ENCODE data around the gene MAN1C1.

DNA sequence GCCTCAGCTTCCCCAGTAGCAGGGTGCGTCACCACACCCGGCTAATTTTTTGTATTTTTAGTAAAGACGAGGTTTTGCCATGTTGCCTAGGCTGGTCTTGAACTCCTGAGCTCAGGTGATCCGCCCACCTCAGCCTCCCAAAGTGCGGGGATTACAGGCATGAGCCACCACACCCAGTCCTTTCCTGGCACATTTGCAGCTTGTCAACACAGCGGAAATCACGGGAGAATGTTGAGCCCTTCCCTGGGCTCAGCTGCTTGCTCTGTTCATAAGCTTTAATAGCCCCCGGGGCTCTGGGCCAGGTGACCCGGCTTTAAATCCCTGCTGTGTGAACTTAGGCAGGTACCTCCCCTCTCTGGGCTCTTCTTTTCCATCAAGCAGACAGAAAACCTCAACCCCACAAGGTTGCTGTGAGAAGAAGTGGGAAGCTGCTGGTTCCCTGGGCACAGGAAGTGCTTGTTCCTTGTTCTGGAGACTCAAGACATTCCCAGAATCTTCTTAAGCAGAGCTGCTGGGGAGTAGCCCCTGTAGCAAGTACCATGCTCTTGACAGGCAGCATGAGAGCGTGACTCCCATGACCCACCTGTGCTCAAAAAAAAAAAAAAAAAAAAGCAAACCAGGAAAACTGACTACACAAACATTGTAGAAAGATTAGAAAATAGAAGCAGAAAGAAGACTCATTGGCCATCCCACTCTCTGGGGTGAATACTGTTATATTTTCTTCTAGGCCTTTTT is 168.9 kb downstream of the MAN1C1 start:
- no peak for TF ChIP-seq POLR2A (IDR thresholded peaks at IDR 0.05; ENCODE audit: low read depth, low read length)
- TF ChIP-seq POLR2AphosphoS5 (IDR thresholded peaks at IDR 0.05; ENCODE audit: insufficient read depth, low read depth, low read length): no peak
- TF ChIP-seq, protein P1, sequence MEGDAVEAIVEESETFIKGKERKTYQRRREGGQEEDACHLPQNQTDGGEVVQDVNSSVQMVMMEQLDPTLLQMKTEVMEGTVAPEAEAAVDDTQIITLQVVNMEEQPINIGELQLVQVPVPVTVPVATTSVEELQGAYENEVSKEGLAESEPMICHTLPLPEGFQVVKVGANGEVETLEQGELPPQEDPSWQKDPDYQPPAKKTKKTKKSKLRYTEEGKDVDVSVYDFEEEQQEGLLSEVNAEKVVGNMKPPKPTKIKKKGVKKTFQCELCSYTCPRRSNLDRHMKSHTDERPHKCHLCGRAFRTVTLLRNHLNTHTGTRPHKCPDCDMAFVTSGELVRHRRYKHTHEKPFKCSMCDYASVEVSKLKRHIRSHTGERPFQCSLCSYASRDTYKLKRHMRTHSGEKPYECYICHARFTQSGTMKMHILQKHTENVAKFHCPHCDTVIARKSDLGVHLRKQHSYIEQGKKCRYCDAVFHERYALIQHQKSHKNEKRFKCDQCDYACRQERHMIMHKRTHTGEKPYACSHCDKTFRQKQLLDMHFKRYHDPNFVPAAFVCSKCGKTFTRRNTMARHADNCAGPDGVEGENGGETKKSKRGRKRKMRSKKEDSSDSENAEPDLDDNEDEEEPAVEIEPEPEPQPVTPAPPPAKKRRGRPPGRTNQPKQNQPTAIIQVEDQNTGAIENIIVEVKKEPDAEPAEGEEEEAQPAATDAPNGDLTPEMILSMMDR (IDR thresholded peaks at IDR 0.05; ENCODE audit: extremely low read depth in 1 of 2, insufficient read depth in 1 of 2, low read depth in 1 of 2, low read length in 2 of 2): no peak

All from endothelial cell of umbilical vein (primary cell).